Lower lobe of right lung (tissue), 2 donors: ENCODE results near the gene PNRC1. TPM values are rescaled to one million over a fixed set of nuclear protein-coding genes. Genes with fewer than 3 reads are reported as not detected.

ENCODE experiments used
- ATAC-seq, 2 donors: fragments of 200-7000 bp; cut with Tn5 transposase; one replicate each; pipeline ENCODE4 v1.9.1; 2020 to 2022; ENCODE audit warnings: mild to moderate bottlenecking in 2 of 2, moderate library complexity in 2 of 2
- DNase-seq: peaks from one replicate; pipeline ENCODE4 v3.0.0-alpha.2; 2020
- H3K27ac ChIP-seq: fragments of 200-600 bp; one replicate; pipeline ENCODE4 v1.8.0; 2022
- H3K27me3 ChIP-seq: fragments of 200-600 bp; one replicate; pipeline ENCODE4 v1.8.0; 2022; ENCODE audit warnings: low read depth
- H3K36me3 ChIP-seq: fragments of 200-600 bp; one replicate; pipeline ENCODE4 v1.8.0; 2022; ENCODE audit warnings: mild to moderate bottlenecking
- H3K4me1 ChIP-seq: fragments of 200-600 bp; one replicate; pipeline ENCODE4 v1.8.0; 2022
- H3K4me3 ChIP-seq: fragments of 200-600 bp; one replicate; pipeline ENCODE4 v1.8.0; 2022; ENCODE audit warnings: mild to moderate bottlenecking
- H3K9me3 ChIP-seq: fragments of 200-600 bp; one replicate; pipeline ENCODE4 v1.8.0; 2022
- intact Hi-C: fragments of 100-400 bp; cut with DNase I; formaldehyde crosslinking; loops from one replicate; pipeline ENCODE4 v1.11.0; 2022
- total RNA-seq: library from RNA; stranded (reverse); fragmentation: NEBNext Ultra II Directional; extraction: Animal tissue kit (Norgen Biotek cat#: 25700); gene quantifications from one replicate; pipeline ENCODE4 v1.2.1, GENCODE V29; 2021
- TF ChIP-seq, protein P1 (sequence below): fragments of 200-600 bp; IDR thresholded peaks from one replicate; pipeline ENCODE4 v1.8.0; 2022; ENCODE audit warnings: antibody characterized with exemption, mild to moderate bottlenecking
- donor health status: DM: no; HTN: yes; CAD: no; lungs with severe emphysema.

PNRC1 gene
- total RNA-seq, 1 donor from 2014 or later: 198 TPM

DNA sequence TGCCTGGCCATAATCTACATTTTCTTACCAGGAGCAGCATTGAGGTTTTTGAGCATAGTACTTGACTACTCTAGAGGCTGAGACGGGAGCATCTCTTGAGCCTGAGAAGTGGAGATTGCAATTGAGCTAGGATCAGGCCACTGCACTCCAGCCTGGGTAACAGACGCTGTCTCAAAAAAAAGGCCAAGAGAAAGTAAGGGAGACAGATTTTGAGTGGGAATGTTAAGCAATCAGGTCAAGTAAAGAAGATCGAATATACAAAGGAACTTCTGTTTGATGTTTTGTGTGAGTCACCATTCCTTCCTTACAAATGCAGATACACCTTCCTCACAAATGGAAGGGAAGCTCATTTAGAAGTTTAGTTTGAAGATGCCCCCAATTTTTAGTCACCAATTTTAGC is 4.4 kb downstream of the PNRC1 start:
- DNase-seq (no peak), ATAC-seq (no peak)
- Histone ChIP-seq H3K27me3 (no peaks in the 10 kb centered on the region), H3K9me3 (no peaks in the 10 kb centered on the region), H3K4me1 (peaks cover 48% of the 10 kb centered on the region), H3K36me3 (peaks cover 30% of the 10 kb centered on the region), H3K4me3 (peak overlapping the region; percentile 10), H3K27ac (no peak overlapping the region)
- TF ChIP-seq, protein P1, sequence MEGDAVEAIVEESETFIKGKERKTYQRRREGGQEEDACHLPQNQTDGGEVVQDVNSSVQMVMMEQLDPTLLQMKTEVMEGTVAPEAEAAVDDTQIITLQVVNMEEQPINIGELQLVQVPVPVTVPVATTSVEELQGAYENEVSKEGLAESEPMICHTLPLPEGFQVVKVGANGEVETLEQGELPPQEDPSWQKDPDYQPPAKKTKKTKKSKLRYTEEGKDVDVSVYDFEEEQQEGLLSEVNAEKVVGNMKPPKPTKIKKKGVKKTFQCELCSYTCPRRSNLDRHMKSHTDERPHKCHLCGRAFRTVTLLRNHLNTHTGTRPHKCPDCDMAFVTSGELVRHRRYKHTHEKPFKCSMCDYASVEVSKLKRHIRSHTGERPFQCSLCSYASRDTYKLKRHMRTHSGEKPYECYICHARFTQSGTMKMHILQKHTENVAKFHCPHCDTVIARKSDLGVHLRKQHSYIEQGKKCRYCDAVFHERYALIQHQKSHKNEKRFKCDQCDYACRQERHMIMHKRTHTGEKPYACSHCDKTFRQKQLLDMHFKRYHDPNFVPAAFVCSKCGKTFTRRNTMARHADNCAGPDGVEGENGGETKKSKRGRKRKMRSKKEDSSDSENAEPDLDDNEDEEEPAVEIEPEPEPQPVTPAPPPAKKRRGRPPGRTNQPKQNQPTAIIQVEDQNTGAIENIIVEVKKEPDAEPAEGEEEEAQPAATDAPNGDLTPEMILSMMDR: no peak
- intact Hi-C loops: no loop called here

DNA sequence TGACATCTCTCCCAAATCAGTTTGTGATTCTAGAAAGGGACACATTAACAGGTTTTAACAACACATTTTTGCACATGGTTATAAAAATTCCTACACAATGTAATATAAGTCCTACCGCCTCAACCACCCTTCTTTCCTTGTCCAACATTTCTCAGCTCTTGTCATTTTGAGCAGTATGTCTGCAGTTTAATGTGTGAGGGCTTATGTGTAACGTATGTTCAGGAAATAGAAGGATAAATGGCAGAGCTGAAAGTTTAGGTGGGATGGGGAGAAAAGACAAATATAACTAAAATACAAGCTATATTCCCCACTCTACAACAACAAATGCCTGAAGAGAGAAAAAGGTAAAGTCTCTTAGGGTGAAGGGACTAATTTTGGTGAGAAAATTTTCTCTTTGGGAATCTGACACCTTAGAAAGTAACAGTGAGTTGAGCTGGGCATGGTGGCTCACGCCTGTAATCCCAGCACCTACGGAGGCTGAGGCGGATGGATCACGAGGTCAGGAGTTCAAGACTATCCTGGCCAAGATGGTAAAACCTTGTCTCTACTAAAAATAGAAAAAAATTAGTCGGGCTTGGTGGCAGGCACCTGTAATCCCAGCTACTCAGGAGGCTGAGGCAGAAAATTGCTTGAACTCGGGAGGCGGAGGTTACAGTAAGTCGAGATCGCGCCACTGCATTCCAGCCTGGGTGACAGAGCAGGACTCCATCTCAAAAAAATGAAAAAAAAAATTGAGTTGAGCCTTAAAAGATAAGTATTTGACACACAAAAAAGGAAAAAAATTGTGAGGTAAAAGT is 5.1 kb downstream of the PNRC1 start:
- peaks cover 48% of the 10 kb centered on the region for H3K4me1 ChIP-seq
- no peaks in the 10 kb centered on the region for H3K9me3 ChIP-seq
- DNase-seq (no peak), ATAC-seq (no peak)
- H3K27ac ChIP-seq: no peak overlapping the region
- intact Hi-C loops: no loop called here
- TF ChIP-seq, protein P1: no peak
- no peak overlapping the region for H3K4me3 ChIP-seq
- no peaks in the 10 kb centered on the region for H3K27me3 ChIP-seq
- H3K36me3 ChIP-seq: peaks cover 30% of the 10 kb centered on the region

DNA sequence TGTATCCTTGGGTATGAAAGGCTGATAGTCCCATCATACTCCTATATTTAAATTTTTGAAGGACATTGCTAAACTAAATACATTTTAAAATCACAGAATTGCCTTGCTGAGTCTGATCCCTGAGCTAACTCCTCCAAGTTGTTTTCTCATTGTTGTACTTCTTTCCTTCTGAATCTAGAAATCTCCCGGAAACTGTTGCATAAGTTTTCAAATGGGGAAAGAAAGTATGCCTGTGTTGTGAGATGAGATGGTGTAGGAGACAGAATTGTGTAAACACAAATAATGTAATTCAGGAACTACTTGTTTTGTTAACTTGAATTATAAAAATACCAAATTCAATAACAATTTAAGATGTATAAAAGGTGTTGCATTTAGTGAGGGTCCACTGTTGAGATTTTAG is 7.3 kb downstream of the PNRC1 start:
- TF ChIP-seq, protein P1: no peak
- DNase-seq (no peak), ATAC-seq (no peak)
- intact Hi-C loops: no loop called here
- peaks cover 30% of the 10 kb centered on the region for H3K36me3 ChIP-seq
- H3K4me1 ChIP-seq: peaks cover 45% of the 10 kb centered on the region
- no peak overlapping the region for H3K4me3 ChIP-seq
- H3K27ac ChIP-seq: no peak overlapping the region
- no peaks in the 10 kb centered on the region for H3K27me3 ChIP-seq
- H3K9me3 ChIP-seq: no peaks in the 10 kb centered on the region

DNA sequence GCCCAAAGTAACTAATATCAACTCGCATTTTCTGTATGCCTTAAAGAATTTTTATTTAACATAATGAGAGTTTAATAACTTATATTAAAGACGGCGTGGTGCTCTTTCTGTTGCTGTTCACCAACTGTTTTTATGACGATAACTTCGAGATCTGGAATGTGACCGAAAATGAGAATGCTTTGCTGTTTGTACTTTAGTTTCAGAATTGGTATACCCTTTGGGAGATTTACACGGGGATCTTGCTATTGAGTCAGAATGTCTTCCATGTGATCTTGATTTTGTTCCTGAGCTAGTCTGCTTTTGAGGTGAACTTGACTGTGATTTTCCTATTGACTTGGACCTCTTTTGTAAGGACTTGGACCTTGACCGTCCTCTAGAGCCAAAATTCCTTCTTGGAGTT is 17.9 kb downstream of the PNRC1 start:
- TF ChIP-seq, protein P1: no peak
- DNase-seq (no peak), ATAC-seq (no peak)
- Histone ChIP-seq H3K4me1 (no peaks in the 10 kb centered on the region), H3K27me3 (no peaks in the 10 kb centered on the region), H3K36me3 (no peaks in the 10 kb centered on the region), H3K4me3 (no peak overlapping the region), H3K9me3 (no peaks in the 10 kb centered on the region), H3K27ac (no peak overlapping the region)
- intact Hi-C loops: no loop called here

DNA sequence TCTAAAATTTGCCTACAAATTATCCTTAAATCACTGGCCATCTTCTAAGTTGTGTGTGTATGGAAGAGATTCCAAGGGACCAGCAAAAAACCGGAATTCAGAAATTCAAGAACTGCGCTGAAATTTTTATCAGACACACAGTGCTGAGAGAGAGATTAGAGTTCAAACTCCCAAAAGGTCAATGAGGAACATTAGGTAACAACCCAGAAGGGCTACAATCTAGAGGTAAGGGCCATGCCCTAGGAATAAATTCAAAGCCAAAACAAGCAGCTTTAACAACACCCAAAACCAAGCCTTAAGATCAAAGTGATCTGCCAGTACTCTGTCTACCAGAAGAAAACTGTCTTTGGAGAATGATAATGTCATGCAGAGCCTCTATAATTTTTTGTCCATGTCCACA is 19.6 kb downstream of the PNRC1 start:
- intact Hi-C loops: no loop called here
- TF ChIP-seq, protein P1: no peak

More for the DNA sequence above, 19.6 kb downstream of the PNRC1 start:
- DNase-seq (no peak), ATAC-seq (no peak)
- Histone ChIP-seq H3K27me3 (no peaks in the 10 kb centered on the region), H3K9me3 (no peaks in the 10 kb centered on the region), H3K4me1 (no peaks in the 10 kb centered on the region), H3K27ac (no peak overlapping the region), H3K4me3 (no peak overlapping the region), H3K36me3 (no peaks in the 10 kb centered on the region)
